BJ (cell line): ENCODE data around the gene GPR143. TPM values are rescaled to one million over a fixed set of nuclear protein-coding genes. Genes with fewer than 3 reads are reported as not detected.

Experiments used
- CTCF ChIA-PET: fragments of 350-600 bp; formaldehyde crosslinking; extraction: SDS; loops from one replicate; lab custom pipeline; 2021; ENCODE audit warnings: antibody characterized with exemption, inconsistent platforms; lab: Yijun Ruan, JAX
- POLR2A ChIA-PET: fragments of 300-600 bp; sonication (Branson Sonifier 250); formaldehyde crosslinking; extraction: SDS; loops from one replicate; lab custom pipeline; 2021; ENCODE audit warnings: antibody characterized with exemption; lab: Charles Lee
- DNase-seq: peaks from one replicate; pipeline ENCODE4 v3.0.0-alpha.2; 2011; ENCODE audit warnings: low read depth
- H3K27me3 ChIP-seq: 2 replicates; pipeline ENCODE4 v1.6.0; 2011; ENCODE audit warnings: low read length; ENCODE audit not compliant: control insufficient read depth, insufficient read depth
- H3K36me3 ChIP-seq: 2 replicates; pipeline ENCODE4 v1.5.1; 2011; ENCODE audit warnings: low read length; ENCODE audit not compliant: control insufficient read depth, insufficient read depth
- H3K4me3 ChIP-seq: 2 replicates; pipeline ENCODE4 v1.5.1; 2011; ENCODE audit warnings: low read depth, mild to moderate bottlenecking, control low read depth, low read length
- CTCF ChIP-seq: IDR thresholded peaks from 2 replicates; pipeline ENCODE4 v1.5.1; 2011; ENCODE audit warnings: low read depth, mild to moderate bottlenecking, control low read depth, inconsistent platforms, low read length, moderate library complexity; ENCODE audit not compliant: insufficient read depth
- polyA plus RNA-seq: library from polyadenylated mRNA; depleted of rRNA; stranded (reverse); fragments of >200 nt; gene quantifications from 2 replicates; pipeline ENCODE4 v1.2.3, GENCODE V29; 2011

The GPR143 gene
- polyA plus RNA-seq, 1 experiment: not detected

GRCh38 chrX:9682861-9683260 lies 82.8 kb downstream of the GPR143 start:
- DNase-seq: no peak
- Histone ChIP-seq H3K27me3 (no peaks in the 10 kb centered on the region), H3K36me3 (no peaks in the 10 kb centered on the region), H3K4me3 (no peak overlapping the region)
- ChIA-PET POLR2A (no interaction called here), CTCF (interaction anchor here (1.0 kb wide), 1 partner anchor 867 kb away, joined by 4 read pairs; no protein-coding TSS in a partner anchor)
- no peak for TF ChIP-seq CTCF

- no peak overlapping the region for H3K4me3 ChIP-seq
- no peaks in the 10 kb centered on the region for H3K36me3 ChIP-seq
- TF ChIP-seq CTCF: peak; percentile 16; the same call in 1 of the 2 replicates
- DNase-seq: no peak
- ChIA-PET CTCF (interaction anchor here (0.6 to 1.0 kb wide), 2 partner anchors 170 to 866 kb away, joined by 4 read pairs; no protein-coding TSS in a partner anchor), POLR2A (no interaction called here)
- no peaks in the 10 kb centered on the region for H3K27me3 ChIP-seq
Measured at GRCh38 chrX:9682456-9682855, 83.2 kb downstream of the GPR143 start.

GRCh38 chrX:9681422-9681821 lies 84.2 kb downstream of the GPR143 start:
- no peak for TF ChIP-seq CTCF
- DNase-seq: no peak
- CTCF ChIA-PET: no interaction called here

GRCh38 chrX:9681011-9681410 lies 84.6 kb downstream of the GPR143 start:
- CTCF ChIA-PET: no interaction called here
- no peaks in the 10 kb centered on the region for H3K27me3 ChIP-seq
- H3K4me3 ChIP-seq: no peak overlapping the region
- no peak for TF ChIP-seq CTCF
- no peaks in the 10 kb centered on the region for H3K36me3 ChIP-seq
- DNase-seq: no peak
- POLR2A ChIA-PET: no interaction called here

More at GRCh38 chrX:9681422-9681821, 84.2 kb downstream of the GPR143 start:
- POLR2A ChIA-PET: no interaction called here
- no peaks in the 10 kb centered on the region for H3K27me3 ChIP-seq
- H3K36me3 ChIP-seq: no peaks in the 10 kb centered on the region
- H3K4me3 ChIP-seq: no peak overlapping the region

- CTCF ChIA-PET: interaction anchor here (0.6 kb wide), 1 partner anchor 149 kb away, joined by 3 read pairs; no protein-coding TSS in a partner anchor
- H3K4me3 ChIP-seq: no peak overlapping the region
- DNase-seq: no peak
- no peak for TF ChIP-seq CTCF
- POLR2A ChIA-PET: no interaction called here
- H3K27me3 ChIP-seq: no peaks in the 10 kb centered on the region
- no peaks in the 10 kb centered on the region for H3K36me3 ChIP-seq
Measured at GRCh38 chrX:9678215-9678965, 87.3 kb downstream of the GPR143 start.
